Coronary artery (tissue), 2 donors: ENCODE results near the gene TMEM238L.

Source experiments
- DNase-seq: peaks from one replicate; pipeline ENCODE4 v3.0.0-alpha.2; 2017; ENCODE audit warnings: low spot score
- H3K27ac ChIP-seq, 2 donors: fragments of 200-600 bp; sonication (generic); one replicate each; pipeline ENCODE4 v1.5.1; 2016 to 2019
- H3K4me3 ChIP-seq: fragments of 200-600 bp; sonication (generic); 2 replicates; pipeline ENCODE4 v1.5.1; 2016; ENCODE audit warnings: mild to moderate bottlenecking, moderate library complexity
- TF ChIP-seq, protein P1 (sequence below): fragments of 200-600 bp; sonication (generic); IDR thresholded peaks from one replicate; pipeline ENCODE4 v1.5.1; 2019; ENCODE audit warnings: antibody characterized with exemption

TMEM238L gene

DNA sequence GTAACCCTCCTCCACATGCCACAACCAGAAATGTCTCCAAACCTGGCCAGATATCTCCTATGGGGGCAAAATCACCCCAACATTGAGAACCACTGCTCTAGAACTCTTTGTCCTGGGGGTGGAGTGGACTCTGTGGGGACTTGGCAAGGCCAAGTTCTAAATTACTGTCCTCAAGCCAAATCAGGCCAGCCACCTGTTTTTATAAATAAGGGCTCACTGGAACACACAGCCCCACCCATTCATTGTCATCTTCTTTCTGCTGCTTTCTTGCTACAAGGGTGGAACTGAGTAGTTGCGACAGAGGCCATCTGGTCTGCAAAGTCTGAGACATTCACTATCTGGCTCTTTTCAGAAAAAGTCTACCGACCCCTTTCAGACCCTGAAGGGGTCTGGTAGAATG is 47.3 kb downstream of the TMEM238L start:
- TF ChIP-seq, protein P1, sequence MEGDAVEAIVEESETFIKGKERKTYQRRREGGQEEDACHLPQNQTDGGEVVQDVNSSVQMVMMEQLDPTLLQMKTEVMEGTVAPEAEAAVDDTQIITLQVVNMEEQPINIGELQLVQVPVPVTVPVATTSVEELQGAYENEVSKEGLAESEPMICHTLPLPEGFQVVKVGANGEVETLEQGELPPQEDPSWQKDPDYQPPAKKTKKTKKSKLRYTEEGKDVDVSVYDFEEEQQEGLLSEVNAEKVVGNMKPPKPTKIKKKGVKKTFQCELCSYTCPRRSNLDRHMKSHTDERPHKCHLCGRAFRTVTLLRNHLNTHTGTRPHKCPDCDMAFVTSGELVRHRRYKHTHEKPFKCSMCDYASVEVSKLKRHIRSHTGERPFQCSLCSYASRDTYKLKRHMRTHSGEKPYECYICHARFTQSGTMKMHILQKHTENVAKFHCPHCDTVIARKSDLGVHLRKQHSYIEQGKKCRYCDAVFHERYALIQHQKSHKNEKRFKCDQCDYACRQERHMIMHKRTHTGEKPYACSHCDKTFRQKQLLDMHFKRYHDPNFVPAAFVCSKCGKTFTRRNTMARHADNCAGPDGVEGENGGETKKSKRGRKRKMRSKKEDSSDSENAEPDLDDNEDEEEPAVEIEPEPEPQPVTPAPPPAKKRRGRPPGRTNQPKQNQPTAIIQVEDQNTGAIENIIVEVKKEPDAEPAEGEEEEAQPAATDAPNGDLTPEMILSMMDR = no peak
- no peak for DNase-seq
- H3K27ac ChIP-seq = no peak overlapping the region
- H3K4me3 ChIP-seq = no peak overlapping the region

DNA sequence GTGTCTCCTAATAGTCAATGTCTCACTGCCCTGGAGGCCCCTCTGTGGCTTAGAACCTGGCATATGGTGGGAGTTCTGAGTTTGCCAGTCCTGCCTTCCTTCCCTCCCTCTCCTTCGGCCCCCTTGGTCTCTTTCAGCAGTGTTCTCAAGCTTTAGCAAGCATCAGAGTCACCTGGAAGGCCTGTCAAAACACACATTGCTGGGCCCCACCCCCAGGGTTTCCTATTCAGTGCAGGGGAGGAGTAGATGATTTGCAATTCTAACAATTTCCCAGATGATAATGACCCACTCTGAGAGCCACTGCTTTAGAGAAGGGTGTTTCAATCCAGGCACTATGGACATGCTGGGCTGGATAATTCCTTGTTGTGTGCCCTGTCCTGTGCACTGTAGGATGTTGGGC is 47.7 kb downstream of the TMEM238L start:
- TF ChIP-seq, protein P1 = no peak
- DNase-seq = no peak
- Histone ChIP-seq H3K27ac (no peak overlapping the region), H3K4me3 (no peak overlapping the region)

DNA sequence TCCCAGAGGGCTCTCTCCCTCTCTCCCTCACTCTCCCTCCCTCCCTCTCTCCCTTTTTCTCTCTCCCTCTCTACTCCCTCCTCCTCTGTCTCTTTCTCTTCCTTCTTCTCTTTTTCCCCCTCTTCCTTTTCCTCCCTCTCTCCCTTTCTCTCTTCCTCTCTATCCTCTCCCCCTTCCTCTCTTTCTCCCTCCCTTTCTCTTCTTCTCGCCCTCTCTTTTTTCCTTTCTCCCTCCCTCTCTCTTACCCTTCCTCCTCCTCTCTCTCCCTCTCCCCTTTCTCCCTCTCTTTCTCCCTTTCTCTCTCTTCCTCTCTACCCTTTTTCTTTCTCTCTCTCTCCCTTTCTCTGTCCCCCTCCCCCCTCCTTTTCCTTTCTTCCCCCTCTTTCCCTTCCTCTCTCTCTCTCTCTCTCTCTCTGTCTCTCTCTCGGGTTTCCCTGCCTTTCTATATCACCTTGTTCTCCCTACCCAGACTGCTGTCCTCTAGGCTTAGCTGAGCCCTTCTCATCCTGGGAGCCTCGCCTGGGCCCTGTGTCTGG is 48.2 kb downstream of the TMEM238L start:
- DNase-seq = no peak
- no peak overlapping the region for H3K4me3 ChIP-seq
- TF ChIP-seq, protein P1 = no peak
- no peak overlapping the region for H3K27ac ChIP-seq

DNA sequence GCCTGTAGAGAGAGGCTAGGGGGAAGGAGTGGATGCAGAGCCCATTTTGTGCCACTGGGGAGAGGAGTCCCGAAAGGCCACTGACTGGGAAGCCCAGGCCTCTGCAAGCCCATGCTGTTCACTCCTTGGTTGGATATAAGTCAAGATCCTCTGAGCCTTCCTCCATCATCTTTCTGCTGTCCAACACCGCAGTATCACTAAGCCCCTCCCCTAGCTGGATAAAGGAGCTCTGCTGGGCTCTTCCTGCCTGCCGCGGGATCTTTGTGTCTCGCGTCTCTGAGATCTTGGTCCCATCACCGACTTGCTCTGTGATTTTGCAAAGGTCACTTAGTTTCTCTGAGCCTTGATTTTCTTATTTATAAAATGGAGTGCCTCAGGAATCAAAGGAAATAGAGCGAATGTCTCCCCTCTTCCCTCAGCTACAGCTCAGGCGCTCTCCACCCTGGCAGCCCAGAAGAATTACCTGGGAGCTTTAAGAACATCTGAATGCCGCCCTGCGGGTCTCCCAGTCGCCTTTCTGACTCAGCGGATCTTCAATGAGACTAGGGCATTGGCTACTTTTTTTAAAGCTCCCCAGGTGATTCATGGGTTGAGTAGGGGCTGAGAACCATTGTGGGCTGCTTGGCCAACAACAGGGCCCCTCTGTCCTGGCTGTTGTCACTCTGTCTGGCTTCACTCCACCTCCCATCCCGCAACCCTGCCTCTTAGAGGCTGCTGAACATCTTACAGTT is 48.9 kb downstream of the TMEM238L start:
- H3K4me3 ChIP-seq = no peak overlapping the region
- DNase-seq = no peak
- TF ChIP-seq, protein P1 = no peak
- no peak overlapping the region for H3K27ac ChIP-seq

DNA sequence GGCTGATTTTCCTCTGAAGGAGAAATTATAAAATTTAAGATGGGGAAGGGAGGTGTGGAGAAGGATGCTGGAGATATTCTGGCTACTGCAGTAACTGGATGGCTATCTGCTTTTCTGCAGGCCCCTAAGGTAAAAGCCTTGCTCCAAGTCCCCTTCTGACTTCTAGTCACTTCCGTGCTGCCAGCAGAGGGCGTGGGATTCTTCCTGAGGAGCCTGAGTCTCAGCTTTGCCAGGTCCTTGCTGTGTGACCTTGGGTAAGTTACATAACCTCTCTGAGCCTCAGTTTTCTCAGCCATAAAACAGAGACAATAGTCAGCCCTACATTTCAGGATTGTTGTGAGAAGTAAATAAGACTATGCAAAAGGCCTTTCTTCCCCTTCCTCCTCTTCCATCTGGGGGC is 49.8 kb downstream of the TMEM238L start:
- no peak for DNase-seq
- no peak overlapping the region for H3K27ac ChIP-seq
- TF ChIP-seq, protein P1 = no peak
- H3K4me3 ChIP-seq = no peak overlapping the region

DNA sequence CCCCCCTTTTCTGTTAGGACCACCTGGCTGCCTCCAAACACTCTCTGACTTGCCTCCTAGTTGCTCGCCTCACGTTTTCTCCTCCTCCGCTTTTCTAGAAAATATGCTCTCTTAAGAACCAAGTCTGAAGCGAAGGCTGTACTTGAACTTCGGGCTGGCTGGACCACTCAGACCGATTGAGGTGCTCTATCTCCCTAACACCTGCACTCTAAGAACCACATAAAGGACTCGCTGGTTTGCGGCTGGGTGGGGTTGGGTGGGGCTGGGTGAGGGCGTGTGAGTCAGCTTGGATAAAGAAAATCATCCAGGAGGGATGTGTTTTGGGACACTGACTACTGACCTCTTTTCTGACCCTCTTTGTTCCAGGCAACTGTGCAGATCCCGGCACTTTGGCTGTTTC is 51.2 kb downstream of the TMEM238L start:
- no peak overlapping the region for H3K4me3 ChIP-seq
- TF ChIP-seq, protein P1 = no peak
- H3K27ac ChIP-seq = no peak overlapping the region
- no peak for DNase-seq

DNA sequence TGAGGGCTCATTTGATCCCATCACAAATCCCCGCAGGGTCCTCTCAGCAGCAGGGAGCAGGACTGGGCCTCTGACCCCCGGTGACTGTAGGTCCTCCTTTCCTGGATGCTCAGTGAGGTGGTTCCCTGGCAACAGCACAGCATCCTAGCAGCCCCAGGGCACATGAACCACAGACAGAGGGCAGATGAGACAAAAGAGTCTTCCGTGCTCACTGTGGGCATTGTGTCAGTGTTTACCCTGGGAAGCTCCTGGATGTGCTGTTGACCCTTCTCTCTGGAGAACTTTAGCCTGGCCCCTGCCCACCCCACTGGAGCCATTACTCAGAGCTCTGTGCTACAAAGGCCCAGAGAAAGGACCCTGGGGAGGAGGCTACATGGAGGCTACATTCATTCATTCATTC is 52.3 kb downstream of the TMEM238L start:
- no peak overlapping the region for H3K27ac ChIP-seq
- H3K4me3 ChIP-seq = no peak overlapping the region
- DNase-seq = no peak
- TF ChIP-seq, protein P1 = no peak
